Progenitor cell of endocrine pancreas (in vitro differentiated cells): Measurements from ENCODE around the gene HSFX2. TPM values are rescaled to one million over a fixed set of nuclear protein-coding genes. Genes with fewer than 3 reads are reported as not detected.

ENCODE experiments used
- DNase-seq: peaks from one replicate; pipeline ENCODE4 v3.0.0; 2021; ENCODE audit warnings: low spot score; ENCODE audit not compliant: unreplicated experiment
- H3K27ac Mint-ChIP-seq: 2 replicates; pipeline ENCODE4 v1.8.0; 2021; ENCODE audit warnings: mild to moderate bottlenecking, moderate library complexity, mixed read lengths
- H3K27me3 Mint-ChIP-seq: 2 replicates; pipeline ENCODE4 v1.8.0; 2021; ENCODE audit warnings: mixed read lengths
- H3K36me3 Mint-ChIP-seq: 2 replicates; pipeline ENCODE4 v1.8.0; 2022; ENCODE audit warnings: mixed read lengths; ENCODE audit not compliant: insufficient read depth
- H3K4me1 Mint-ChIP-seq: 2 replicates; pipeline ENCODE4 v1.8.0; 2021; ENCODE audit warnings: low read depth, mixed read lengths
- H3K4me3 Mint-ChIP-seq: 2 replicates; pipeline ENCODE4 v1.8.0; 2021; ENCODE audit warnings: low read depth, mild to moderate bottlenecking, moderate library complexity, mixed read lengths
- H3K9me3 Mint-ChIP-seq: 2 replicates; pipeline ENCODE4 v1.8.0; 2021; ENCODE audit warnings: low read depth, mixed read lengths
- total RNA-seq: library from RNA; stranded (reverse); gene quantifications from 2 replicates; pipeline ENCODE4 v1.2.1, GENCODE V29; 2021
- TF ChIP-seq, protein P1 (sequence below): fragments of 200-600 bp; sonication (generic); IDR thresholded peaks from one replicate; pipeline ENCODE4 v1.5.0; 2021; ENCODE audit warnings: antibody characterized with exemption, mild to moderate bottlenecking; ENCODE audit not compliant: unreplicated experiment

HSFX2 gene
- total RNA-seq, 1 donor from 2014 or later = 0.36 TPM

DNA sequence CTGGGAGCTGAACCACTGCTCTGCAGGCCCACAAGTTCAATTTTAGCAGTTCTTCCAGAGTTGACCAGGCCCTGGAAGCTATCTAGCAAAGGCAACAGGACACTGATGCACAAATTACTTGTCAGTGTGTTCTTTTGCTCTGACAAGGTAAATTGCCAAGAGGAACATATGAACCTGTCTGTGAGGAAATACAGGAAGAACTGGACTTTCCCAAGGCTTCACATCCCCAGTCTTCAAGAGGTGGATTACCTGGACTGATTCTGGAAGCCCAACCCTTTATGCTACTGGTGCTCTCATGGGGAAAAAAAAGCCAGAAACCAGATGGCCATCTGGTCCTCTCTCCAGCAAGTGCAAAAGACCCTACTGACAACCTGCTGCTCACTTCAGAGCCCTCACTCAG lies 38.4 kb upstream of the HSFX2 start:
- no peak overlapping the region for H3K4me3 Mint-ChIP-seq
- DNase-seq = no peak
- H3K4me1 Mint-ChIP-seq = peaks cover 18% of the 10 kb centered on the region
- H3K27me3 Mint-ChIP-seq = peaks cover 17% of the 10 kb centered on the region
- H3K27ac Mint-ChIP-seq = no peak overlapping the region
- H3K9me3 Mint-ChIP-seq = peaks cover 17% of the 10 kb centered on the region
- H3K36me3 Mint-ChIP-seq = no peaks in the 10 kb centered on the region
- TF ChIP-seq, protein P1, sequence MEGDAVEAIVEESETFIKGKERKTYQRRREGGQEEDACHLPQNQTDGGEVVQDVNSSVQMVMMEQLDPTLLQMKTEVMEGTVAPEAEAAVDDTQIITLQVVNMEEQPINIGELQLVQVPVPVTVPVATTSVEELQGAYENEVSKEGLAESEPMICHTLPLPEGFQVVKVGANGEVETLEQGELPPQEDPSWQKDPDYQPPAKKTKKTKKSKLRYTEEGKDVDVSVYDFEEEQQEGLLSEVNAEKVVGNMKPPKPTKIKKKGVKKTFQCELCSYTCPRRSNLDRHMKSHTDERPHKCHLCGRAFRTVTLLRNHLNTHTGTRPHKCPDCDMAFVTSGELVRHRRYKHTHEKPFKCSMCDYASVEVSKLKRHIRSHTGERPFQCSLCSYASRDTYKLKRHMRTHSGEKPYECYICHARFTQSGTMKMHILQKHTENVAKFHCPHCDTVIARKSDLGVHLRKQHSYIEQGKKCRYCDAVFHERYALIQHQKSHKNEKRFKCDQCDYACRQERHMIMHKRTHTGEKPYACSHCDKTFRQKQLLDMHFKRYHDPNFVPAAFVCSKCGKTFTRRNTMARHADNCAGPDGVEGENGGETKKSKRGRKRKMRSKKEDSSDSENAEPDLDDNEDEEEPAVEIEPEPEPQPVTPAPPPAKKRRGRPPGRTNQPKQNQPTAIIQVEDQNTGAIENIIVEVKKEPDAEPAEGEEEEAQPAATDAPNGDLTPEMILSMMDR = no peak

DNA sequence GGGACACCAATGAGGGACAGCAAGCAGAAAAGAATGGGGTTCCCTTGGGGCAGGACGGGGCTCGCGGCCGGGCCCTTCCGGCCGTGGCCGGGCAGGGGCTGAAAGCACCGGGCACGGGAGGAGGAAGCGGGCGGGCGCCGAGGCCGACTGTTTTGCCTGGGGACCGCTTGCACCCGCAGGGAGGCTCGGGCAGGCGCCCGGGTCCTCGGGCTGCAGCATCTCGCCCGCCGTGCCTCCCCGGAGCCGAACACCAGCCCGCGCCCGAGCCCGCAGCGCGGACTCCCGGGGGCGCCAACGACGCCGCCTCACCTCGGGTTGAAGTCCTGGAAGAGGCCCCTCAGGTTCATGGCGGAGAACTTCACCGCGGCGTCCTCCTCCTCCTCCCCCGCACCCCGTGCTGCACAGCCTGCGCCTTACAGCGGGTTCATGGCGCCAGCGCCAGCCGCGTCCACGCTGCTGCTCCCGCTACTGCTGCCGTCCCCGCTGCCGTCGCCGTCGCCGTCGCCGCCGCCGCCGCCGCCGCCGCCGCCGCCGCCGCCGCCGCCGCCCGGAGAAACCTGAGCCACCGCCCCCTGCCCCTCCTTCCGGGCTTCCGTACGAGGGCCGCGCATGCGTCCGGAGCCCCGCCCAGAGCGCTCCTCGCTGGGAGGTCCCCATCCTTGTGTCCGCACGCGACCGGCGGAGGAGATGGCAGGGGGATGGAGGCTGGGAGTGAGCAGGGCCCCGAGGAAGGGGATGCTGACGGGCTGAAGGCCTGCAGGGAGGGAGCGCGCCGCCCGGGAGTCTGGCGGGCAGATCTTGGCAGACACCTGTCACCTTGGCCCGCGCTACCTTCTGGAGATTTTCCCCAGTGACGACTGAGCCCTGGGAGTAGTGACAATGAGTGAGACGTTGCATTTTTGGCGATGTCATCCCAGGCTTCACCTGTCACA lies 36.4 kb upstream of the HSFX2 start, which contains the start of gene TMEM185A:
TMEM185A (minus strand) TSS at position 559 of the 932 bp plus-strand sequence; CDS start at position 347, 212 bp downstream.
- H3K27me3 Mint-ChIP-seq = peaks cover 17% of the 10 kb centered on the region
- H3K36me3 Mint-ChIP-seq = no peaks in the 10 kb centered on the region
- DNase-seq = peak; percentile 54
- TF ChIP-seq, protein P1 = no peak
- H3K9me3 Mint-ChIP-seq = peaks cover 11% of the 10 kb centered on the region
- H3K4me3 Mint-ChIP-seq = peak within 1 kb of the TSS; percentile 92
- H3K27ac Mint-ChIP-seq = peak within 1 kb of the TSS; percentile 88
- H3K4me1 Mint-ChIP-seq = peaks cover 32% of the 10 kb centered on the region

DNA sequence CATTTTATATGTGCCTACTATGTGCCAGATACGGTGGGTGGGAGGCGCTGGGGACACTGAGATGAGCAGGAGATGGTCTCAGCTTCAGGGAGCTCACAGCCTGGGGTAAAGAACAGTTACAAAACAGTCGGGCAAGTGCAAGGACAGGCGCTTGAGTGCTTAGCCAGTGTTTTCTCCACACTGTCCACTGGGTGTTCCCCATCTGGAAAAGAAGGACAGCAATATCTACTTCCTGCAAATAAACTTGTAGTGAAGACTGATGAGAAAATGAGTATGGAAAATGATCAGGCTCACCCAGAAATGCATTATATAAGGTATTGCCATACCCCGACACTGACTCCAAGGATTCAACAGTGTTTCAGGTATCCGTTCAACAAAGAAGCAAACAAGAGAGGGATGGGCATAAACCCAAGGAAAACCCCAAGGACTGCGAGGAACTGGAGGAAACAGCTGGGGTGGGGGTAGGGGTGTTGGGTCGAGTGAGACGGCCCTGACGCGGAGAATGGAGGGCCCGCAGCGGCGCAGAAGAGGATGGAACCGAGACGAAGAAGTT lies 35.6 kb upstream of the HSFX2 start:
- peak overlapping the region; percentile 88 for H3K27ac Mint-ChIP-seq
- H3K4me1 Mint-ChIP-seq = peaks cover 35% of the 10 kb centered on the region
- no peaks in the 10 kb centered on the region for H3K36me3 Mint-ChIP-seq
- H3K27me3 Mint-ChIP-seq = peaks cover 17% of the 10 kb centered on the region
- peaks cover 10% of the 10 kb centered on the region for H3K9me3 Mint-ChIP-seq
- peak overlapping the region; percentile 92 for H3K4me3 Mint-ChIP-seq
- TF ChIP-seq, protein P1 = peak; percentile 28
- DNase-seq = no peak

DNA sequence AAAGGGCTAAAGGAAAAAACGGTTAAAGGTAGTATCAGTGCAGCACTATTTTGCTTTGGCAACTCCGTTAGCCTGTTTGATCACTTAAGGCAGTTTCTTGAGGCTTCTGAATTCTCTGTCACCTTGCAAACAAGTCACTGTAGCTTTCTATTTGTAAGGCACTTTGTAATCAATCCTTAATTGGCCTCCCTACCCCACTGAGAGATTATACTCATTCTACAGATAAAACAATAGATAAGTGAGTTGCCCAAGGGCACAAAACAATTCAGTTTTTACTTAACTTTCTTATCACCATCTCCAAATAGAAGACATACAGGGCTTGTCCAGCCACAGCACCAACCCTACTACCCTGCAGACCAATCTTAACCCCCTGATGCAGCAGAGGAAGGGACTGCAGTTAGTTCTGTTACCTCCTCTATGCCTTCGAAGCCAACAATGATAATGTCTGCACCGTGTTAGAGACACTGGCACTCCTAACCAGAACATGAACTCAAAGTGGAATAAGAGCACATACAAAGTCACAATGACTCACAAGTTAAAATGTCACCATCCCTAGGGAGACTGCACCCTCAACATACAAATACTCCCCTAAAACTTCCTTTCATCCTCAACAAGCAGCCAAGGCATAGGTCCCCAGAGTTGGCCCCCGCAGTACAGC lies 34.7 kb upstream of the HSFX2 start:
- TF ChIP-seq, protein P1 = no peak
- peaks cover 11% of the 10 kb centered on the region for H3K27me3 Mint-ChIP-seq
- H3K9me3 Mint-ChIP-seq = peaks cover 7% of the 10 kb centered on the region
- H3K36me3 Mint-ChIP-seq = no peaks in the 10 kb centered on the region
- peak overlapping the region; percentile 92 for H3K4me3 Mint-ChIP-seq
- peak overlapping the region; percentile 0 for H3K27ac Mint-ChIP-seq
- DNase-seq = no peak
- peaks cover 35% of the 10 kb centered on the region for H3K4me1 Mint-ChIP-seq

DNA sequence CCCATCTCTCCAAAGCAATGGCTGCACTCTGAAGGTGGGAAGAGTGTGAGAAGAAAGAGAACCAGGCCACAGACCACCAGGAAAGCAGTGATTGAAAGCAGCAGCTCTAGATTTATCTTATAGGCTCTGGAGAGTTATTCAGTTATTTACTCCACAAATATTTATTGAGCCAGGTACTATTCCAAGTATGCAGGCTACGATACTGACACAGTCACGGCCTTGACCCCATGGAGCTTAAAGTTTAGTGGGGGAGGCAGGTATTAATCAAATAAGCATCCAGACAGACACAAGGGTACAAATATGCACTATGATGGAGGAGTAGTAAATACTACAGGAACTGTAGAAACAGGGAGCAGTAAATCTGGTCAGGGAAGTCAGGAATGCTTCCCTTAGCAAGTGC lies 33.7 kb upstream of the HSFX2 start:
- peaks cover 3% of the 10 kb centered on the region for H3K27me3 Mint-ChIP-seq
- H3K4me3 Mint-ChIP-seq = peak overlapping the region; percentile 92
- no peaks in the 10 kb centered on the region for H3K36me3 Mint-ChIP-seq
- TF ChIP-seq, protein P1 = no peak
- peaks cover 37% of the 10 kb centered on the region for H3K4me1 Mint-ChIP-seq
- H3K27ac Mint-ChIP-seq = no peak overlapping the region
- DNase-seq = no peak
- H3K9me3 Mint-ChIP-seq = peaks cover 4% of the 10 kb centered on the region
